Cerebellar cortex (tissue), 1 donor: Measurements from ENCODE around the gene VPS13A.
A peak's percentile ranks its signal among the peaks of the same experiment; 100 is the strongest.
"Not testable (repeated sequence)": the region's sequence is repeated elsewhere in the genome, so short reads cannot be mapped to it uniquely, and the experiment has no call there.

Experiments
- DNase-seq: peaks from one replicate; pipeline ENCODE4 v3.0.0-alpha.2; 2015; ENCODE audit warnings: low spot score

VPS13A gene

GRCh38 chr9:77424993-77425392, 247.7 kb downstream of the VPS13A start:
- DNase-seq: no peak

GRCh38 chr9:77426712-77427111, 249.4 kb downstream of the VPS13A start:
- DNase-seq: no peak

GRCh38 chr9:77427256-77427927, 250.1 kb downstream of the VPS13A start:
- DNase-seq: no peak

- DNase-seq: no peak
These were observed 252.6 kb downstream of the VPS13A start for GRCh38 chr9:77429928-77430327.

- no peak for DNase-seq
These were observed 254.7 kb downstream of the VPS13A start for GRCh38 chr9:77432053-77432452.

- DNase-seq: peak; percentile 64
These were observed 256.5 kb downstream of the VPS13A start for GRCh38 chr9:77433675-77434445.

- DNase-seq: no peak
These were observed 257.9 kb downstream of the VPS13A start for GRCh38 chr9:77435277-77435676.

GRCh38 chr9:77435688-77436087, 258.4 kb downstream of the VPS13A start:
- no peak for DNase-seq

- DNase-seq: no peak
These were observed 261.3 kb downstream of the VPS13A start for GRCh38 chr9:77438653-77439052.

GRCh38 chr9:77440057-77440456, 262.7 kb downstream of the VPS13A start:
- DNase-seq: peak; percentile 73

GRCh38 chr9:77441124-77441523, 263.8 kb downstream of the VPS13A start:
- not testable (repeated sequence) for DNase-seq

GRCh38 chr9:77442436-77442835, 265.1 kb downstream of the VPS13A start:
- no peak for DNase-seq

- no peak for DNase-seq
These were observed 270.3 kb downstream of the VPS13A start for GRCh38 chr9:77447646-77448045.

- no peak for DNase-seq
These were observed 272.1 kb downstream of the VPS13A start for GRCh38 chr9:77449240-77450084.

- no peak for DNase-seq
These were observed 272.7 kb downstream of the VPS13A start for GRCh38 chr9:77450085-77450475.

GRCh38 chr9:77451507-77451906, 274.2 kb downstream of the VPS13A start:
- DNase-seq: no peak

GRCh38 chr9:77453825-77454647, 276.7 kb downstream of the VPS13A start:
- DNase-seq: no peak

- no peak for DNase-seq
These were observed 277.3 kb downstream of the VPS13A start for GRCh38 chr9:77454663-77455062.

GRCh38 chr9:77455312-77455927, 278.1 kb downstream of the VPS13A start:
- DNase-seq: peak; percentile 13

- peak; percentile 79 for DNase-seq
These were observed 279.6 kb downstream of the VPS13A start for GRCh38 chr9:77456829-77457437.
